Esophagus muscularis mucosa (tissue), 4 donors: ENCODE measurements around the gene GRK4.

ENCODE experiments used
- EP300 ChIP-seq: sonication (generic); formaldehyde crosslinking; IDR thresholded peaks from one replicate; pipeline ENCODE4 v1.6.1; 2017; ENCODE audit warnings: antibody characterized with exemption
- POLR2A ChIP-seq: fragments of 450-650 bp; IDR thresholded peaks from one replicate; pipeline ENCODE4 v1.6.1; 2017; ENCODE audit warnings: antibody characterized with exemption, moderate library complexity, mild to moderate bottlenecking, low read depth
- POLR2AphosphoS5 ChIP-seq, 2 donors: sonication (generic); formaldehyde crosslinking; IDR thresholded peaks; one replicate each; pipeline ENCODE4 v1.6.1; 2017; ENCODE audit warnings: antibody characterized with exemption in 2 of 2
- TF ChIP-seq, protein P1 (sequence below), 3 experiments: fragments of 200-600 bp in 2 of 3; fragments of 450-650 bp in 1 of 3; sonication (generic) in 2 of 3; IDR thresholded peaks; one replicate each; pipeline ENCODE4 v1.5.1; 2017 to 2019; ENCODE audit warnings: antibody characterized with exemption in 3 of 3, mild to moderate bottlenecking in 2 of 3, moderate library complexity in 1 of 3

- TF ChIP-seq, protein P1, sequence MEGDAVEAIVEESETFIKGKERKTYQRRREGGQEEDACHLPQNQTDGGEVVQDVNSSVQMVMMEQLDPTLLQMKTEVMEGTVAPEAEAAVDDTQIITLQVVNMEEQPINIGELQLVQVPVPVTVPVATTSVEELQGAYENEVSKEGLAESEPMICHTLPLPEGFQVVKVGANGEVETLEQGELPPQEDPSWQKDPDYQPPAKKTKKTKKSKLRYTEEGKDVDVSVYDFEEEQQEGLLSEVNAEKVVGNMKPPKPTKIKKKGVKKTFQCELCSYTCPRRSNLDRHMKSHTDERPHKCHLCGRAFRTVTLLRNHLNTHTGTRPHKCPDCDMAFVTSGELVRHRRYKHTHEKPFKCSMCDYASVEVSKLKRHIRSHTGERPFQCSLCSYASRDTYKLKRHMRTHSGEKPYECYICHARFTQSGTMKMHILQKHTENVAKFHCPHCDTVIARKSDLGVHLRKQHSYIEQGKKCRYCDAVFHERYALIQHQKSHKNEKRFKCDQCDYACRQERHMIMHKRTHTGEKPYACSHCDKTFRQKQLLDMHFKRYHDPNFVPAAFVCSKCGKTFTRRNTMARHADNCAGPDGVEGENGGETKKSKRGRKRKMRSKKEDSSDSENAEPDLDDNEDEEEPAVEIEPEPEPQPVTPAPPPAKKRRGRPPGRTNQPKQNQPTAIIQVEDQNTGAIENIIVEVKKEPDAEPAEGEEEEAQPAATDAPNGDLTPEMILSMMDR (IDR thresholded peaks at IDR 0.05), result no peak
- TF ChIP-seq EP300, result no peak
- TF ChIP-seq POLR2A, result no peak
- TF ChIP-seq POLR2AphosphoS5 (IDR thresholded peaks at IDR 0.05), result no peak
These were observed 44.4 kb downstream of the GRK4 start for GRCh38 chr4:3007724-3008123.
